H1 (cell line): ENCODE data around the gene AHR. TPM values are rescaled to one million over a fixed set of nuclear protein-coding genes. Genes with fewer than 3 reads are reported as not detected.

Experiments
- BCL11A ChIP-seq, 2 experiments: IDR thresholded peaks; one replicate each; pipeline ENCODE4 v1.6.1; 2011; ENCODE audit warnings: low read depth in 2 of 2, low read length in 2 of 2, mild to moderate bottlenecking in 2 of 2
- CEBPB ChIP-seq: IDR thresholded peaks from 2 replicates; pipeline ENCODE4 v1.6.1; 2012; ENCODE audit warnings: low read depth, low read length
- KDM5A ChIP-seq: fragments of 200-600 bp; IDR thresholded peaks from 2 replicates; pipeline ENCODE4 v1.7.1; 2012; ENCODE audit warnings: mild to moderate bottlenecking, low read length, inconsistent platforms, mixed read lengths
- MAFK ChIP-seq: IDR thresholded peaks from 2 replicates; pipeline ENCODE4 v1.6.1; 2012; ENCODE audit warnings: low read depth, mild to moderate bottlenecking, improper control_type of control experiment, low read length
- RAD21 ChIP-seq, 2 experiments: IDR thresholded peaks in 1 of 2; conservative IDR thresholded peaks in 1 of 2; 2 replicates each; pipeline ENCODE4 v1.6.1; 2011; ENCODE audit warnings: low read depth in 2 of 2, low read length in 2 of 2, improper control_type of control experiment in 1 of 2, inconsistent platforms in 1 of 2, mild to moderate bottlenecking in 1 of 2, moderate library complexity in 1 of 2
- polyA plus RNA-seq, 7 experiments: library from polyadenylated mRNA; depleted of rRNA in 3 of 7; stranded (reverse) in 5 of 7; unstranded in 2 of 7; fragments of >200 nt in 5 of 7; fragments of 200-250 nt in 2 of 7; gene quantifications; 1 replicate in 5 of 7; 2 replicates in 1 of 7; 4 replicates in 1 of 7; pipeline versions ENCODE4 v1.2.1 to v1.2.3, GENCODE V29; 2011 to 2013; ENCODE audit warnings: missing spikeins in 2 of 7, mixed read lengths in 2 of 7
- total RNA-seq: library from RNA; stranded (reverse); fragmentation: NEBNext Ultra II Directional; extraction: Animal tissue kit (Norgen Biotek cat#: 25700); gene quantifications from 2 replicates; pipeline ENCODE4 v1.2.1, GENCODE V29; 2021

AHR gene
- total and polyA plus RNA-seq, 2 of the 8 experiments (the other 6 are each of a cell fraction or from before 2014, with no cell fraction given), result 1.4 to 9.7 TPM

GRCh38 chr7:17307969-17308648 is 9.7 kb downstream of the AHR start (continued):
- TF ChIP-seq KDM5A, result no peak
- TF ChIP-seq CEBPB, result no peak
- TF ChIP-seq BCL11A (IDR thresholded peaks at IDR 0.05; ENCODE audit: low read depth in 2 of 2, low read length in 2 of 2), result no peak
- TF ChIP-seq RAD21 (IDR thresholded peaks at IDR 0.05 in 1 of 2, conservative IDR thresholded peaks at IDR 0.05 in 1 of 2; ENCODE audit: low read depth in 2 of 2, low read length in 2 of 2), result no peak
- no peak for TF ChIP-seq MAFK
